Upper lobe of right lung (tissue), 1 donor: ENCODE data around the gene UBN2. TPM values are rescaled to one million over a fixed set of nuclear protein-coding genes. Genes with fewer than 3 reads are reported as not detected.

Experiments
- ATAC-seq: fragments of 200-7000 bp; cut with Tn5 transposase; one replicate; pipeline ENCODE4 v1.9.1; 2020; ENCODE audit warnings: mild to moderate bottlenecking, moderate library complexity
- DNase-seq: peaks from one replicate; pipeline ENCODE4 v3.0.0-alpha.2; 2020
- H3K27ac ChIP-seq: fragments of 200-600 bp; one replicate; pipeline ENCODE4 v1.8.0; 2022
- H3K27me3 ChIP-seq: fragments of 200-600 bp; one replicate; pipeline ENCODE4 v1.8.0; 2022; ENCODE audit warnings: mild to moderate bottlenecking
- H3K36me3 ChIP-seq: fragments of 200-600 bp; one replicate; pipeline ENCODE4 v1.8.0; 2022
- H3K4me1 ChIP-seq: fragments of 200-600 bp; one replicate; pipeline ENCODE4 v1.8.0; 2022
- H3K4me3 ChIP-seq: fragments of 200-600 bp; one replicate; pipeline ENCODE4 v1.8.0; 2022; ENCODE audit warnings: mild to moderate bottlenecking
- H3K9me3 ChIP-seq: fragments of 200-600 bp; one replicate; pipeline ENCODE4 v1.8.0; 2022
- intact Hi-C: fragments of 100-400 bp; cut with DNase I; formaldehyde crosslinking; loops from one replicate; pipeline ENCODE4 v1.11.0; 2022
- total RNA-seq: library from RNA; stranded (reverse); fragmentation: NEBNext Ultra II Directional; extraction: Animal tissue kit (Norgen Biotek cat#: 25700); gene quantifications from one replicate; pipeline ENCODE4 v1.2.1, GENCODE V29; 2021
- TF ChIP-seq, protein P1 (sequence below): fragments of 200-600 bp; IDR thresholded peaks from one replicate; pipeline ENCODE4 v1.8.0; 2022; ENCODE audit warnings: antibody characterized with exemption
- donor health status: DM: no; HTN: yes; CAD: no; lungs with severe emphysema.

The UBN2 gene
- total RNA-seq, 1 donor from 2014 or later, result 23.5 TPM

DNA sequence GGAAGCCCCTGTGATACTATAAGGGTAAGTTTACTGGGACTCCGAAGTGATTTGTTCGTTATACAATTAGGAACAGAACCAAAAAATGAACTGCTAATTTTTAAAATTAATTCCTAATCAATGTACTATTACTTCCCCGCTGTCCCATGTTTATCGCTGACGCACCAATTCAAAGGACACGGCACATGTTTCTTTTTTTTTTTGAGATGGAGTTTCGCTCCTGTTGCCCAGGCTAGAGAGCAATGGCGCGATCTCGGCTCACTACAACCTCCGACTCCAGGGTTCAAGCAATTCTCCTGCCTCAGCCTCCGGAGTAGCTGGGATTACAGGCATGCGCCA lies 108.6 kb downstream of the UBN2 start:
- no peaks in the 10 kb centered on the region for H3K36me3 ChIP-seq
- no peaks in the 10 kb centered on the region for H3K9me3 ChIP-seq
- TF ChIP-seq, protein P1, sequence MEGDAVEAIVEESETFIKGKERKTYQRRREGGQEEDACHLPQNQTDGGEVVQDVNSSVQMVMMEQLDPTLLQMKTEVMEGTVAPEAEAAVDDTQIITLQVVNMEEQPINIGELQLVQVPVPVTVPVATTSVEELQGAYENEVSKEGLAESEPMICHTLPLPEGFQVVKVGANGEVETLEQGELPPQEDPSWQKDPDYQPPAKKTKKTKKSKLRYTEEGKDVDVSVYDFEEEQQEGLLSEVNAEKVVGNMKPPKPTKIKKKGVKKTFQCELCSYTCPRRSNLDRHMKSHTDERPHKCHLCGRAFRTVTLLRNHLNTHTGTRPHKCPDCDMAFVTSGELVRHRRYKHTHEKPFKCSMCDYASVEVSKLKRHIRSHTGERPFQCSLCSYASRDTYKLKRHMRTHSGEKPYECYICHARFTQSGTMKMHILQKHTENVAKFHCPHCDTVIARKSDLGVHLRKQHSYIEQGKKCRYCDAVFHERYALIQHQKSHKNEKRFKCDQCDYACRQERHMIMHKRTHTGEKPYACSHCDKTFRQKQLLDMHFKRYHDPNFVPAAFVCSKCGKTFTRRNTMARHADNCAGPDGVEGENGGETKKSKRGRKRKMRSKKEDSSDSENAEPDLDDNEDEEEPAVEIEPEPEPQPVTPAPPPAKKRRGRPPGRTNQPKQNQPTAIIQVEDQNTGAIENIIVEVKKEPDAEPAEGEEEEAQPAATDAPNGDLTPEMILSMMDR, result no peak
- H3K27me3 ChIP-seq, result no peaks in the 10 kb centered on the region
- peak overlapping the region; percentile 100 for H3K27ac ChIP-seq
- no peak for ATAC-seq
- intact Hi-C loops, result no loop called here
- no peak for DNase-seq
- H3K4me3 ChIP-seq, result peak overlapping the region; percentile 90
- peaks cover 6% of the 10 kb centered on the region for H3K4me1 ChIP-seq

DNA sequence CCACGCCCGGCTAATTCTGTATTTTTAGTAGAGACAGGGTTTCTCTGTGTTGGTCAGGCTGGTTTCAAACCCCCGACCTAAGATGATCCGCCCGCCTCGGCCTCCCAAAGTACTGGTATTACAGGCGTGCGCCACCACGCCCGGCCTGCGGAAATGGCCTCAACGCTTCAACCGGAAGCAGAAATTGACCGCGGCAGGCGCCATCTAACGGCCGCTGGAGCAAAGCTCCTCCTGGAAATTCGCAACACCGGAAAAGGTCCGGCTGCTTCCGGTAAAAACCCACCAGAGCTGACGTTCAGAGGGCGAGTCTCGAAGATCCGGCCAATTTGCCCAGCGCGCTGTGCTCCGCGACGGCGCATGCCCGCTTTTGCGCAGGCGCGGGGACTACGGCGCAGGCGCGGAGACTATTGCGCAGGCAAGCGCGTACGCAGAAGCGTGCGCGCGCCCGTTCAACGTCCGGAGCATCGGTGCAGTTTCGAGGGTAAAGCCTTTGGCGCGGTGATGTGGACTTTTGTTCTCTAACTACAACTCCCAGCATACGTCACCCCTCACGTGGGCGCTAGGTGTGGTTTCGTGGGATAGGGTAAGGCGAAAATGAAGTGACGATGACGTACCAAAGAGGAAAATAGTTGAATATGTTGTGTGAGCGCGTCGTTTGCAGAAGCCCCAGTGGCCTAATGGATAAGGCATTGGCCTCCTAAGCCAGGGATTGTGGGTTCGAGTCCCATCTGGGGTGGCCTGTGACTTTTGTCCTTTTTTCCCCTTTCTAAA lies 109.2 kb downstream of the UBN2 start:
- intact Hi-C loops, result no loop called here
- Histone ChIP-seq H3K27me3 (no peaks in the 10 kb centered on the region), H3K9me3 (no peaks in the 10 kb centered on the region), H3K4me1 (peaks cover 6% of the 10 kb centered on the region), H3K27ac (peak overlapping the region; percentile 100), H3K36me3 (peaks cover under 1% of the 10 kb centered on the region), H3K4me3 (peak overlapping the region; percentile 90)
- ATAC-seq, result peak; percentile 88
- TF ChIP-seq, protein P1, result peak; percentile 75
- DNase-seq, result peak; percentile 98

DNA sequence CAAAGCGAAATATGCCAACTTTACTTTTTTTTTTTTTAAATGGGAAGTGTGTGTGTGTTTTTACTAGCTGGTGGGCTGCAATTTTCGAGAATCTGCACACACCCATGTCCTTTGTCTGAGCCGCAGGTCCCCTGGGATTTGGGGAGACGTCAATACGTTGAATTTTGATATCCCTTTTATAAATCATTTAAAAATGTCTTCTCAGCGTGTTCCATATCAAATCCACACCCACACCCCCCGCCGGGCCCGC lies 109.7 kb downstream of the UBN2 start:
- Histone ChIP-seq H3K4me1 (peaks cover 6% of the 10 kb centered on the region), H3K4me3 (peak overlapping the region; percentile 90), H3K27me3 (no peaks in the 10 kb centered on the region), H3K36me3 (peaks cover 6% of the 10 kb centered on the region), H3K27ac (peak overlapping the region; percentile 100), H3K9me3 (no peaks in the 10 kb centered on the region)
- intact Hi-C loops, result no loop called here
- no peak for ATAC-seq
- DNase-seq, result peak; percentile 85
- TF ChIP-seq, protein P1, result no peak

DNA sequence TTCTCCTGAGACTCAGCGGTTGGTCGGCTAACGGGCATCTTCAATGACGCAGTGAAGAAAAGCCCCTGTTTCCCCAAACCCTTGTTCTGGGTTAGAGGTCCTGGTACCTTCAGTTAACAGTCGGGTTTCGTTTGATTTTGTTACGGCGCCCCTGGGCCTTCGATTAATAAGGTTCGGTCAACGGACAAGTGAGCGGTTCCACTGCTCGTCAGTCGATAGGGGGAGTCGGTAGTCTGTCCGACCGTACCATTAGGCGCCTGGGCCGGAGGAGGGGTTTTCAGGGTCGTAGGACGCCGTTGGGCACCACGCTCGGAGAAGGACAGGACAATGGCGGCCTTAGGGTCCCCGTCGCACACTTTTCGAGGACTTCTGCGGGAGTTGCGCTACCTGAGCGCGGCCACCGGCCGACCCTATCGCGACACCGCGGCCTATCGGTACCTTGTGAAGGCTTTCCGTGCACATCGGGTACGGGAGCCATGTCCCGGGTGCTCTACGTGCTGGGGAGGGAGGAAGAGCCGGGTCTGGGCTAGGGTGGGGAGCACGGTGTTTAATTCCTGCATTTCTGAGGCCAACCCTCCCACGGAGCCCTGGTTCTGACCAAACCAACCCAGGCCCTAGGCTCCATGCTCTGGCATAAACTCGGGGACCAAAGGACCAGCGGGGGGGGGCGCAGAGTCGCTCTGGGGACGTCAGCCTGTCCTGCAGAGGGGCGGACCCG lies 110.2 kb downstream of the UBN2 start, which contains the start of gene FMC1:
TSS of gene FMC1 (plus strand) at position 280 of the 718 bp plus-strand sequence. CDS start at position 328, 48 bp downstream.
- Histone ChIP-seq H3K27me3 (no peaks in the 10 kb centered on the region), H3K9me3 (no peaks in the 10 kb centered on the region), H3K4me1 (peaks cover 6% of the 10 kb centered on the region), H3K4me3 (peak within 1 kb of the TSS; percentile 90), H3K27ac (peak within 1 kb of the TSS; percentile 100), H3K36me3 (peaks cover 11% of the 10 kb centered on the region)
- intact Hi-C loops, result no loop called here
- TF ChIP-seq, protein P1, result peak; percentile 57
- ATAC-seq (peak; percentile 85), DNase-seq (peak; percentile 94)

DNA sequence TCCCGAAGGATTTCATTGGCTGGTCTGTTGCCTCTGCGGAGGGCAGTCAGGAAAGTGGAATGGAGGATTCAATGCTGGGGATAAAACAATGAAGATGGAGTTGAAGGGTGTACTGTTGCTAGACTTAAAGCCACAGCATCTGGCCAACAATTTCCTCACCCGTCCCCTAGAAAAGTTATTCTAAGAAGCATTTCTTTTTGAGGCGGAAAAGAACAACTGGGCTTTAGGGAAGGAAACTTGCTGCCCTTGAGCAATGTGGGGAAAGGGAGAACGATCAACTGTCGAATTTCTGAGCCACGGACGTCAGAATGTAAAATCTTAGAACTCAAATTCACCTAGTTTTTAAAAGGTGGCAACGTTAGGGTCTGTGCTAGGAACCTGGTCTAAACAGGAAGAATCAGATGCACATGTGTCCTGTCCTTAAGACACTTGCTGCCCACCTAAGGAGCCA lies 110.8 kb downstream of the UBN2 start:
- H3K27ac ChIP-seq, result peak overlapping the region; percentile 100
- peaks cover 16% of the 10 kb centered on the region for H3K36me3 ChIP-seq
- no peaks in the 10 kb centered on the region for H3K27me3 ChIP-seq
- peak overlapping the region; percentile 90 for H3K4me3 ChIP-seq
- intact Hi-C loops, result no loop called here
- no peaks in the 10 kb centered on the region for H3K9me3 ChIP-seq
- H3K4me1 ChIP-seq, result peaks cover 6% of the 10 kb centered on the region
- no peak for ATAC-seq
- DNase-seq, result no peak
- TF ChIP-seq, protein P1, result no peak
